ENCODE measurements around the gene TRIM17. TPM values are rescaled to one million over a fixed set of nuclear protein-coding genes. Genes with fewer than 3 reads are reported as not detected.

TRIM17 gene
- total and polyA plus RNA-seq, 2 of the 8 experiments (the other 6 are each of a cell fraction or from before 2014, with no cell fraction given) = 1.1 to 2.2 TPM

- CTCF ChIA-PET (ENCODE audit: partially characterized antibody) = interaction anchor here (1.0 to 2.5 kb wide), 2 partner anchors 21 to 85 kb away, joined by 3 to 9 read pairs; a partner anchor contains a TSS
- H3K27ac ChIP-seq (ENCODE audit: low read depth, low read length) = no peak overlapping the region
- H2BK15ac ChIP-seq (ENCODE audit: low read length) = no peak overlapping the region
- no peaks in the 10 kb centered on the region for H3K27me3 ChIP-seq (replicated peaks in 1 of 4; ENCODE audit: control insufficient read depth in 3 of 4, extremely low read depth in 1 of 4, insufficient read depth in 3 of 4, low read length in 3 of 4)
- H3K23ac ChIP-seq (ENCODE audit: insufficient read length) = no peak overlapping the region
- H3K56ac ChIP-seq (replicated peaks; ENCODE audit: insufficient read length, low read depth, low read length) = no peak overlapping the region
- H2BK5ac ChIP-seq (ENCODE audit: low read depth, low read length) = no peak overlapping the region
- H3K4me2 ChIP-seq (ENCODE audit: insufficient read depth in 1 of 2, low read depth in 2 of 2, low read length in 2 of 2) = no peak overlapping the region
- H2AFZ ChIP-seq (ENCODE audit: low read length) = no peak overlapping the region
- H3K4me1 ChIP-seq (replicated peaks in 1 of 4; ENCODE audit: control insufficient read depth in 3 of 4, insufficient read depth in 4 of 4, low read length in 3 of 4) = peaks cover 0 to 13% (median 5%) of the 10 kb centered on the region in 4 experiments; a peak in 4 of 7 replicates
- no peak overlapping the region for H2AK5ac ChIP-seq (ENCODE audit: low read depth, low read length)
- H3K4ac ChIP-seq (replicated peaks; ENCODE audit: insufficient read length, low read depth, low read length) = no peak overlapping the region
- H2BK120ac ChIP-seq (replicated peaks; ENCODE audit: low read depth, low read length) = no peak overlapping the region
- H3K9ac ChIP-seq (replicated peaks in 1 of 4; ENCODE audit: extremely low read depth in 1 of 4, low read depth in 3 of 4, low read length in 3 of 4) = no peak overlapping the region
- H3K79me1 ChIP-seq (ENCODE audit: low read depth, low read length) = no peaks in the 10 kb centered on the region
- 84% methylated on average over 2 of the region's 4 CpGs; no CpG with 5 or more reads in 1 of the 2 experiments for WGBS, 2 experiments (ENCODE audit: extremely low coverage in 1 of 2, insufficient coverage in 1 of 2, insufficient read length in 1 of 2, insufficient replicate concordance in 2 of 2, low coverage in 1 of 2, low lambda C conversion rate in 2 of 2, missing lambda C conversion rate in 1 of 2)
- H3K14ac ChIP-seq (ENCODE audit: insufficient read length) = no peak overlapping the region
- H4K5ac ChIP-seq (ENCODE audit: insufficient read length, low read depth, low read length) = no peak overlapping the region
- no peaks in the 10 kb centered on the region for H3K23me2 ChIP-seq (ENCODE audit: low read depth, low read length)
- H4K20me1 ChIP-seq (replicated peaks in 1 of 2; ENCODE audit: control insufficient read depth in 1 of 2, insufficient read depth in 2 of 2, low read length in 2 of 2) = peaks cover 0 to 4% of the 10 kb centered on the region in 2 experiments
- FAIRE-seq (no peak), DNase-seq (ENCODE audit: low read depth in 1 of 2, low spot score in 2 of 2) (no peak)
- no peak overlapping the region for H4K91ac ChIP-seq (replicated peaks; ENCODE audit: insufficient read length, low read length)
- H2BK20ac ChIP-seq (ENCODE audit: low read length) = no peak overlapping the region
- POLR2A ChIA-PET (ENCODE audit: partially characterized antibody) = interaction anchor here (0.6 to 2.4 kb wide), 3 partner anchors 34 to 92 kb away, joined by 3 to 7 read pairs (median 3); partner anchors contain the start of gene TRIM11
- H3K79me2 ChIP-seq (ENCODE audit: control insufficient read depth in 1 of 2, insufficient read depth in 2 of 2, low read length in 2 of 2) = no peaks in the 10 kb centered on the region
- H3K36me3 ChIP-seq (ENCODE audit: control insufficient read depth in 2 of 4, insufficient read depth in 4 of 4, low read length in 3 of 4) = no peaks in the 10 kb centered on the region
- H3K9me3 ChIP-seq (ENCODE audit: insufficient read depth in 2 of 2, low read depth in 1 of 2, low read length in 1 of 2) = no peaks in the 10 kb centered on the region
- no peak overlapping the region for H3K4me3 ChIP-seq (ENCODE audit: extremely low read depth in 1 of 4, insufficient read depth in 2 of 4, low read depth in 3 of 4, low read length in 4 of 4)
- H2BK12ac ChIP-seq (ENCODE audit: low read depth, low read length) = no peak overlapping the region
- no peak overlapping the region; the same call in 1 of the 2 replicates for H4K8ac ChIP-seq (ENCODE audit: extremely low read depth, insufficient read depth, low read length)
- no peak overlapping the region for H3K18ac ChIP-seq (ENCODE audit: extremely low read depth, low read length)
- TF ChIP-seq ATF3 (IDR thresholded peaks at IDR 0.05; ENCODE audit: insufficient read depth, low read depth, low read length) (no peak), KDM5A (IDR thresholded peaks at IDR 0.05; ENCODE audit: low read length) (no peak), SP4 (IDR thresholded peaks at IDR 0.05; ENCODE audit: low read length) (no peak), CHD2 (IDR thresholded peaks at IDR 0.05; ENCODE audit: low read length) (no peak), CEBPB (IDR thresholded peaks at IDR 0.05; ENCODE audit: low read depth, low read length) (no peak), RFX5 (IDR thresholded peaks at IDR 0.05; ENCODE audit: borderline replicate concordance, low read depth, low read length) (no peak), SAP30 (IDR thresholded peaks at IDR 0.05; ENCODE audit: insufficient read depth, insufficient replicate concordance, low read length) (no peak), POLR2AphosphoS5 (IDR thresholded peaks at IDR 0.05; ENCODE audit: low read depth, low read length) (no peak), HDAC2 (IDR thresholded peaks at IDR 0.05; ENCODE audit: borderline replicate concordance in 1 of 2, low read depth in 2 of 2, low read length in 2 of 2) (no peak), RNF2 (IDR thresholded peaks at IDR 0.05; ENCODE audit: borderline replicate concordance, low read depth, low read length, missing control alignments, poor library complexity, severe bottlenecking) (no peak), POU5F1 (IDR thresholded peaks at IDR 0.05; ENCODE audit: low read depth, low read length) (no peak), CTBP2 (IDR thresholded peaks at IDR 0.05; ENCODE audit: borderline replicate concordance, insufficient read depth, insufficient read length, low read length) (no peak), JUN (IDR thresholded peaks at IDR 0.05; ENCODE audit: low read depth, low read length) (no peak)
These were observed 44.9 kb downstream of the TRIM17 start for GRCh38 chr1:228371741-228372182.
